WTC11 (cell line): ENCODE data around the gene KRTCAP2. TPM values are rescaled to one million over a fixed set of nuclear protein-coding genes. Genes with fewer than 3 reads are reported as not detected.

Experiments used
- ATAC-seq: fragments of 200-7000 bp; cut with Tn5 transposase; 2 replicates; pipeline ENCODE4 v1.10.0; 2021; ENCODE audit warnings: mild to moderate bottlenecking, moderate library complexity
- CTCF ChIA-PET: fragments of 300-600 bp; sonication (Branson Sonifier 250); formaldehyde crosslinking; loops from one replicate; lab custom pipeline; 2021; ENCODE audit warnings: antibody characterized with exemption; lab: Charles Lee
- POLR2A ChIA-PET: fragments of 350-600 bp; sonication (Branson Sonifier 250); formaldehyde crosslinking; loops from one replicate; lab custom pipeline; 2021; ENCODE audit warnings: antibody characterized with exemption; lab: Charles Lee
- DNase-seq: peaks from one replicate; pipeline ENCODE4 v3.0.0; 2021; ENCODE audit warnings: low spot score
- H3K27ac Mint-ChIP-seq: 2 replicates; pipeline ENCODE4 v1.8.0; 2021; ENCODE audit warnings: mixed read lengths
- H3K27me3 Mint-ChIP-seq: 2 replicates; pipeline ENCODE4 v1.8.0; 2021; ENCODE audit warnings: low read depth, mild to moderate bottlenecking, moderate library complexity, mixed read lengths
- H3K36me3 Mint-ChIP-seq: 2 replicates; pipeline ENCODE4 v1.8.0; 2021; ENCODE audit warnings: mixed read lengths
- H3K4me1 Mint-ChIP-seq: 2 replicates; pipeline ENCODE4 v1.8.0; 2022; ENCODE audit warnings: mixed read lengths
- H3K4me3 Mint-ChIP-seq: 2 replicates; pipeline ENCODE4 v1.8.0; 2021; ENCODE audit warnings: mild to moderate bottlenecking, moderate library complexity, mixed read lengths
- H3K9me3 Mint-ChIP-seq: 2 replicates; pipeline ENCODE4 v1.8.0; 2021; ENCODE audit warnings: mixed read lengths
- CBFB ChIP-seq: sonication (generic); formaldehyde crosslinking; IDR thresholded peaks from 2 replicates; pipeline ENCODE4 v1.8.1; 2022; ENCODE audit warnings: mild to moderate bottlenecking, low read depth, missing genetic modification reagents
- CREM ChIP-seq: sonication (generic); formaldehyde crosslinking; IDR thresholded peaks from 2 replicates; pipeline ENCODE4 v1.8.1; 2022; ENCODE audit warnings: mild to moderate bottlenecking, missing genetic modification reagents, moderate library complexity
- GABPB1 ChIP-seq: sonication (generic); formaldehyde crosslinking; IDR thresholded peaks from 2 replicates; pipeline ENCODE4 v1.8.1; 2023; ENCODE audit warnings: mild to moderate bottlenecking, missing genetic modification reagents
- GTF2I ChIP-seq: fragments of 250-450 bp; sonication (Bioruptor Pico); conservative IDR thresholded peaks from 2 replicates; pipeline ENCODE4 v1.4.0; 2021; ENCODE audit warnings: mild to moderate bottlenecking
- HMGA2 ChIP-seq: fragments of 250-450 bp; sonication (Bioruptor Pico); IDR thresholded peaks from 2 replicates; pipeline ENCODE4 v1.4.0; 2021; ENCODE audit warnings: mild to moderate bottlenecking, moderate library complexity
- JUN ChIP-seq: sonication (generic); formaldehyde crosslinking; IDR thresholded peaks from 2 replicates; pipeline ENCODE4 v1.8.0; 2023; ENCODE audit warnings: mild to moderate bottlenecking, missing genetic modification reagents
- MYBL2 ChIP-seq: sonication (generic); formaldehyde crosslinking; IDR thresholded peaks from 2 replicates; pipeline ENCODE4 v1.8.1; 2023; ENCODE audit warnings: mild to moderate bottlenecking, moderate library complexity, missing genetic modification reagents
- RELA ChIP-seq: sonication (generic); formaldehyde crosslinking; IDR thresholded peaks from 2 replicates; pipeline ENCODE4 v1.8.1; 2022; ENCODE audit warnings: missing genetic modification reagents, mild to moderate bottlenecking, borderline replicate concordance
- TEAD1 ChIP-seq: sonication (generic); formaldehyde crosslinking; IDR thresholded peaks from 2 replicates; pipeline ENCODE4 v1.8.0; 2022; ENCODE audit warnings: mild to moderate bottlenecking, missing genetic modification reagents
- ZBTB21 ChIP-seq: sonication (generic); formaldehyde crosslinking; IDR thresholded peaks from 2 replicates; pipeline ENCODE4 v1.8.1; 2023; ENCODE audit warnings: mild to moderate bottlenecking, missing genetic modification reagents, borderline replicate concordance
- ZNF121 ChIP-seq: sonication (generic); formaldehyde crosslinking; IDR thresholded peaks from 2 replicates; pipeline ENCODE4 v1.8.0; 2023; ENCODE audit warnings: missing genetic modification reagents
- ZNF232 ChIP-seq: sonication (generic); formaldehyde crosslinking; IDR thresholded peaks from 2 replicates; pipeline ENCODE4 v1.8.0; 2022; ENCODE audit warnings: mild to moderate bottlenecking, missing genetic modification reagents
- total RNA-seq: library from RNA; stranded (reverse); gene quantifications from 3 replicates; pipeline ENCODE4 v1.2.3, GENCODE V29; 2021
- TF ChIP-seq, protein P1 (sequence below): sonication (generic); formaldehyde crosslinking; IDR thresholded peaks from 2 replicates; pipeline ENCODE4 v1.8.0; 2022; ENCODE audit warnings: mild to moderate bottlenecking, missing genetic modification reagents
- TF ChIP-seq, protein P2 (sequence below): sonication (generic); formaldehyde crosslinking; IDR thresholded peaks from 2 replicates; pipeline ENCODE4 v1.8.1; 2022; ENCODE audit warnings: missing genetic modification reagents, borderline replicate concordance
- TF ChIP-seq, protein P3 (sequence below): sonication (generic); formaldehyde crosslinking; IDR thresholded peaks from 2 replicates; pipeline ENCODE4 v1.8.0; 2022; ENCODE audit warnings: missing genetic modification reagents
- TF ChIP-seq, protein P4 (sequence below): fragments of 250-450 bp; sonication (Bioruptor Pico); IDR thresholded peaks from 2 replicates; pipeline ENCODE4 v1.9.0; 2021; ENCODE audit warnings: mild to moderate bottlenecking
- TF ChIP-seq, protein P5 (sequence below): sonication (generic); formaldehyde crosslinking; IDR thresholded peaks from 2 replicates; pipeline ENCODE4 v1.8.1; 2022; ENCODE audit warnings: mild to moderate bottlenecking, moderate library complexity, missing genetic modification reagents
- TF ChIP-seq, protein P6 (sequence below): sonication (generic); formaldehyde crosslinking; IDR thresholded peaks from 2 replicates; pipeline ENCODE4 v1.8.0; 2022; ENCODE audit warnings: mild to moderate bottlenecking, missing genetic modification reagents

Gene KRTCAP2
- total RNA-seq, 1 experiment from 2014 or later, result 104 TPM

DNA sequence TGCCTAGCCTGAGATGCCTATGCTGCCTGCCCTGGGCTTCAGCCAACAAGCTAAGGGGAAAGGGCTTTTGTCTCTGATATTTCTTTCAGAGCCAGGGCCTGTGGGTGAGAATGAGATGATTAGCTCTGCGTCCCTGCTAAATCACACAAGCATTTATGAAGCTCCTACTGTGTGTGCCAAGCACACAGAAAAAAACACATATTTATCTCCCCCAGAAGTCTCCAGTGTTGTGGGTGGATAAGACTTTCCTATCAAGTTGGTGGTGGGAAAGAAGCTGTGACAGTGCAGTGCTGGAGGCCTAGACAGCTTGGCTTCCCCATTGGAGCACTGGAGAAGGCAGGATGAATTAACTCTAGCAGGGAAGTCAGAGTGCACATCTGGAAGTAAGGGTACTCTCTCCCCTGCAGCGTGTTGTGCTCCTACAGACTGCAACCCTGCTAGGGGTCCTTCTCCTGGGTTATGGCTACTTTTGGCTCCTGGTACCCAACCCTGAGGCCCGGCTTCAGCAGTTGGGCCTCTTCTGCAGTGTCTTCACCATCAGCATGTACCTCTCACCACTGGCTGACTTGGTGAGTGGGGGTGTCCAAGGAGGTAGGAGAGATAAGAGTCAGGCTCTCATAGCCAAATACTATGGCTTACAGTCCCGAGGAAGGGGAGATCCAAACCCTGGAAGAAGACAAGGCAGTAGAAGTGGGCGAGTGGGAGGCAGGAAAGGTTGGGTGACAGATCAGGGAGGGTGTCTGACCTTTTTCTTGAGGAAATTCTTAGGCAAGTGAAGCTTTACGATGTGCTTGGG is 35.8 kb downstream of the KRTCAP2 start:
- ChIA-PET POLR2A (interaction anchor here (1.3 kb wide), 1 partner anchor 30 kb away, joined by 4 read pairs; no protein-coding TSS in a partner anchor), CTCF (interaction anchor here (0.9 to 4.5 kb wide), 8 partner anchors 9 to 76 kb away, joined by 3 to 66 read pairs (median 5); partner anchors contain the start of genes KRTCAP2 and TRIM46)
- Mint-ChIP-seq H3K27ac (peak overlapping the region; percentile 79), H3K27me3 (peaks cover 17% of the 10 kb centered on the region), H3K4me3 (peak overlapping the region; percentile 96), H3K36me3 (peaks cover 15% of the 10 kb centered on the region), H3K4me1 (peaks cover 15% of the 10 kb centered on the region), H3K9me3 (no peaks in the 10 kb centered on the region)
- TF ChIP-seq, protein P1, sequence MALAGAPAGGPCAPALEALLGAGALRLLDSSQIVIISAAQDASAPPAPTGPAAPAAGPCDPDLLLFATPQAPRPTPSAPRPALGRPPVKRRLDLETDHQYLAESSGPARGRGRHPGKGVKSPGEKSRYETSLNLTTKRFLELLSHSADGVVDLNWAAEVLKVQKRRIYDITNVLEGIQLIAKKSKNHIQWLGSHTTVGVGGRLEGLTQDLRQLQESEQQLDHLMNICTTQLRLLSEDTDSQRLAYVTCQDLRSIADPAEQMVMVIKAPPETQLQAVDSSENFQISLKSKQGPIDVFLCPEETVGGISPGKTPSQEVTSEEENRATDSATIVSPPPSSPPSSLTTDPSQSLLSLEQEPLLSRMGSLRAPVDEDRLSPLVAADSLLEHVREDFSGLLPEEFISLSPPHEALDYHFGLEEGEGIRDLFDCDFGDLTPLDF (CRISPR knock-in tag), result no peak
- TF ChIP-seq GTF2I (CRISPR knock-in tag) (no peak), HMGA2 (CRISPR knock-in tag) (no peak)
- no peak for ATAC-seq
- DNase-seq, result no peak

DNA sequence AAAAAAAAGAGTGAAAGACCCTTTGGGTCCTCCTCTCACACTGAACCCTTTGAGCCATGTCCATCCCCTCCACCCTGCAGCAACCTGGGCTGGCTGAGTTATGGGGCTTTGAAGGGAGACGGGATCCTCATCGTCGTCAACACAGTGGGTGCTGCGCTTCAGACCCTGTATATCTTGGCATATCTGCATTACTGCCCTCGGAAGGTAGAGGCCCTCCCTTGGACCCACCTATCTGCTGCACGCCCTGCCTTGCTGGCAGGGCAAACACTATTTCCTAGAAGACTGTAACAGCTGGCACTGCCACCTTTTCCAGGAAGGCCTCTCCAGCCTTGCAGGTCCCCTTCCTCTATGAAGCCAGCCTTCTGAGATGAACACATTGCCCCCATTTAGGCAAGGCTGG is 36.4 kb downstream of the KRTCAP2 start:
- H3K9me3 Mint-ChIP-seq, result no peaks in the 10 kb centered on the region
- H3K4me3 Mint-ChIP-seq, result peak overlapping the region; percentile 96
- ChIA-PET CTCF (interaction anchor here (1.2 to 4.5 kb wide), 7 partner anchors 9 to 75 kb away, joined by 3 to 66 read pairs (median 13); partner anchors contain the start of genes KRTCAP2 and TRIM46), POLR2A (interaction anchor here (1.1 to 1.3 kb wide), 2 partner anchors 31 to 45 kb away, joined by 3 to 4 read pairs; no protein-coding TSS in a partner anchor)
- peaks cover 17% of the 10 kb centered on the region for H3K36me3 Mint-ChIP-seq
- H3K4me1 Mint-ChIP-seq, result peaks cover 15% of the 10 kb centered on the region
- peak overlapping the region; percentile 79 for H3K27ac Mint-ChIP-seq
- ATAC-seq, result no peak
- DNase-seq, result no peak
- TF ChIP-seq HMGA2 (CRISPR knock-in tag), result no peak
- TF ChIP-seq GABPB1 (CRISPR knock-in tag), result no peak
- TF ChIP-seq, protein P2, sequence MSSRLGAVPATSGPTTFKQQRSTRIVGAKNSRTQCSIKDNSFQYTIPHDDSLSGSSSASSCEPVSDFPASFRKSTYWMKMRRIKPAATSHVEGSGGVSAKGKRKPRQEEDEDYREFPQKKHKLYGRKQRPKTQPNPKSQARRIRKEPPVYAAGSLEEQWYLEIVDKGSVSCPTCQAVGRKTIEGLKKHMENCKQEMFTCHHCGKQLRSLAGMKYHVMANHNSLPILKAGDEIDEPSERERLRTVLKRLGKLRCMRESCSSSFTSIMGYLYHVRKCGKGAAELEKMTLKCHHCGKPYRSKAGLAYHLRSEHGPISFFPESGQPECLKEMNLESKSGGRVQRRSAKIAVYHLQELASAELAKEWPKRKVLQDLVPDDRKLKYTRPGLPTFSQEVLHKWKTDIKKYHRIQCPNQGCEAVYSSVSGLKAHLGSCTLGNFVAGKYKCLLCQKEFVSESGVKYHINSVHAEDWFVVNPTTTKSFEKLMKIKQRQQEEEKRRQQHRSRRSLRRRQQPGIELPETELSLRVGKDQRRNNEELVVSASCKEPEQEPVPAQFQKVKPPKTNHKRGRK (CRISPR knock-in tag), result no peak
- TF ChIP-seq ZNF121 (CRISPR knock-in tag), result no peak
- TF ChIP-seq, protein P3, sequence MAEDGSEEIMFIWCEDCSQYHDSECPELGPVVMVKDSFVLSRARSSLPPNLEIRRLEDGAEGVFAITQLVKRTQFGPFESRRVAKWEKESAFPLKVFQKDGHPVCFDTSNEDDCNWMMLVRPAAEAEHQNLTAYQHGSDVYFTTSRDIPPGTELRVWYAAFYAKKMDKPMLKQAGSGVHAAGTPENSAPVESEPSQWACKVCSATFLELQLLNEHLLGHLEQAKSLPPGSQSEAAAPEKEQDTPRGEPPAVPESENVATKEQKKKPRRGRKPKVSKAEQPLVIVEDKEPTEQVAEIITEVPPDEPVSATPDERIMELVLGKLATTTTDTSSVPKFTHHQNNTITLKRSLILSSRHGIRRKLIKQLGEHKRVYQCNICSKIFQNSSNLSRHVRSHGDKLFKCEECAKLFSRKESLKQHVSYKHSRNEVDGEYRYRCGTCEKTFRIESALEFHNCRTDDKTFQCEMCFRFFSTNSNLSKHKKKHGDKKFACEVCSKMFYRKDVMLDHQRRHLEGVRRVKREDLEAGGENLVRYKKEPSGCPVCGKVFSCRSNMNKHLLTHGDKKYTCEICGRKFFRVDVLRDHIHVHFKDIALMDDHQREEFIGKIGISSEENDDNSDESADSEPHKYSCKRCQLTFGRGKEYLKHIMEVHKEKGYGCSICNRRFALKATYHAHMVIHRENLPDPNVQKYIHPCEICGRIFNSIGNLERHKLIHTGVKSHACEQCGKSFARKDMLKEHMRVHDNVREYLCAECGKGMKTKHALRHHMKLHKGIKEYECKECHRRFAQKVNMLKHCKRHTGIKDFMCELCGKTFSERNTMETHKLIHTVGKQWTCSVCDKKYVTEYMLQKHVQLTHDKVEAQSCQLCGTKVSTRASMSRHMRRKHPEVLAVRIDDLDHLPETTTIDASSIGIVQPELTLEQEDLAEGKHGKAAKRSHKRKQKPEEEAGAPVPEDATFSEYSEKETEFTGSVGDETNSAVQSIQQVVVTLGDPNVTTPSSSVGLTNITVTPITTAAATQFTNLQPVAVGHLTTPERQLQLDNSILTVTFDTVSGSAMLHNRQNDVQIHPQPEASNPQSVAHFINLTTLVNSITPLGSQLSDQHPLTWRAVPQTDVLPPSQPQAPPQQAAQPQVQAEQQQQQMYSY (CRISPR knock-in tag), result no peak
- TF ChIP-seq, protein P4, sequence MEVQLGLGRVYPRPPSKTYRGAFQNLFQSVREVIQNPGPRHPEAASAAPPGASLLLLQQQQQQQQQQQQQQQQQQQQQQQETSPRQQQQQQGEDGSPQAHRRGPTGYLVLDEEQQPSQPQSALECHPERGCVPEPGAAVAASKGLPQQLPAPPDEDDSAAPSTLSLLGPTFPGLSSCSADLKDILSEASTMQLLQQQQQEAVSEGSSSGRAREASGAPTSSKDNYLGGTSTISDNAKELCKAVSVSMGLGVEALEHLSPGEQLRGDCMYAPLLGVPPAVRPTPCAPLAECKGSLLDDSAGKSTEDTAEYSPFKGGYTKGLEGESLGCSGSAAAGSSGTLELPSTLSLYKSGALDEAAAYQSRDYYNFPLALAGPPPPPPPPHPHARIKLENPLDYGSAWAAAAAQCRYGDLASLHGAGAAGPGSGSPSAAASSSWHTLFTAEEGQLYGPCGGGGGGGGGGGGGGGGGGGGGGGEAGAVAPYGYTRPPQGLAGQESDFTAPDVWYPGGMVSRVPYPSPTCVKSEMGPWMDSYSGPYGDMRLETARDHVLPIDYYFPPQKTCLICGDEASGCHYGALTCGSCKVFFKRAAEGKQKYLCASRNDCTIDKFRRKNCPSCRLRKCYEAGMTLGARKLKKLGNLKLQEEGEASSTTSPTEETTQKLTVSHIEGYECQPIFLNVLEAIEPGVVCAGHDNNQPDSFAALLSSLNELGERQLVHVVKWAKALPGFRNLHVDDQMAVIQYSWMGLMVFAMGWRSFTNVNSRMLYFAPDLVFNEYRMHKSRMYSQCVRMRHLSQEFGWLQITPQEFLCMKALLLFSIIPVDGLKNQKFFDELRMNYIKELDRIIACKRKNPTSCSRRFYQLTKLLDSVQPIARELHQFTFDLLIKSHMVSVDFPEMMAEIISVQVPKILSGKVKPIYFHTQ (CRISPR knock-in tag), result no peak
- TF ChIP-seq, all 79 proteins: peak for 0
- peaks cover 11% of the 10 kb centered on the region for H3K27me3 Mint-ChIP-seq

DNA sequence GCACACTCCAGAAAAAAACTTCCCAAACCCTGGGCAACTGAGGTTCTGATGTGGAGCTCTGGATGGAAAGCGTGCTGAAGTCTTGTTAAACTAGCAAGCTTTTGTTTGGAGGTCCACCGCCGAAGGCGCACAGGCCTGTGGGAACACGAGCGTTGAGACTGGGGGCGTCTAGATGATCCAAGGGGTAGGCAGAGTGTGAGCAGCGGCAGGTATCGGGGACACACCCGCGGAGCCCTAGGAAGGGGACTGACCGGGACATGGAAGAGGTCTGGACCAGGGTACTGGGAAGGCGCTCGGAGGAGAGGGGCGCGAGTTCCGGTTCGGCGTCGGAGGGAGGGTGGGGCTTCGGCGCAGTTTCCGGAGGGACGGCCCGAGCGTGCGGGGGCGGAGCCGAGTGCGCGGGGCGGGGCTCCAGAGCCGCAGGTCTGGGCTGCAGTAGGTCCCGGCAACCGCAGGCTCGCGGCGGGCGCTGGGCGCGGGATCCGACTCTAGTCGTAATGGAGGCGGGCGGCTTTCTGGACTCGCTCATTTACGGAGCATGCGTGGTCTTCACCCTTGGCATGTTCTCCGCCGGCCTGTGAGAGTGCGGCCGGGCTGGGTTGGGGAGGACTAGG is 37.6 kb downstream of the KRTCAP2 start, which contains the start of gene SLC50A1:
Gene SLC50A1 (plus strand): TSS at position 438 of the 614 bp plus-strand sequence. CDS start 60 bp downstream, at position 498.
- Mint-ChIP-seq H3K4me3 (peak within 1 kb of the TSS; percentile 96), H3K4me1 (peaks cover 21% of the 10 kb centered on the region), H3K9me3 (no peaks in the 10 kb centered on the region), H3K27me3 (peaks cover under 1% of the 10 kb centered on the region; the same call in 1 of the 2 replicates), H3K27ac (peak within 1 kb of the TSS; percentile 96), H3K36me3 (peaks cover 24% of the 10 kb centered on the region)
- DNase-seq (peak; percentile 97), ATAC-seq (peak; percentile 87)
- CTCF ChIA-PET, result interaction anchor here (1.0 to 4.5 kb wide), 9 partner anchors 10 to 116 kb away, joined by 3 to 66 read pairs (median 11); partner anchors contain the start of gene KRTCAP2
- POLR2A ChIA-PET, result interaction anchor here (0.6 to 1.1 kb wide), 6 partner anchors 11 to 1141 kb away, joined by 3 to 5 read pairs (median 4); no protein-coding TSS in a partner anchor
- TF ChIP-seq TEAD1 (CRISPR knock-in tag) (peak; percentile 20; the same call in 1 of the 2 replicates), ZNF232 (CRISPR knock-in tag) (peak; percentile 85; the same call in 1 of the 2 replicates), RELA (CRISPR knock-in tag) (no peak), ZBTB21 (CRISPR knock-in tag) (0 out of 2 replicates have a peak, but pooled peaks have one; percentile 29), JUN (no peak), CREM (CRISPR knock-in tag) (0 out of 2 replicates have a peak, but pooled peaks have one; percentile 68), MYBL2 (CRISPR knock-in tag) (0 out of 2 replicates have a peak, but pooled peaks have one; percentile 31), CBFB (0 out of 2 replicates have a peak, but pooled peaks have one; percentile 64)
- TF ChIP-seq, protein P5, sequence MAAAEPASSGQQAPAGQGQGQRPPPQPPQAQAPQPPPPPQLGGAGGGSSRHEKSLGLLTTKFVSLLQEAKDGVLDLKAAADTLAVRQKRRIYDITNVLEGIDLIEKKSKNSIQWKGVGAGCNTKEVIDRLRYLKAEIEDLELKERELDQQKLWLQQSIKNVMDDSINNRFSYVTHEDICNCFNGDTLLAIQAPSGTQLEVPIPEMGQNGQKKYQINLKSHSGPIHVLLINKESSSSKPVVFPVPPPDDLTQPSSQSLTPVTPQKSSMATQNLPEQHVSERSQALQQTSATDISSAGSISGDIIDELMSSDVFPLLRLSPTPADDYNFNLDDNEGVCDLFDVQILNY (CRISPR knock-in tag), result peak; percentile 62
- TF ChIP-seq, protein P6, sequence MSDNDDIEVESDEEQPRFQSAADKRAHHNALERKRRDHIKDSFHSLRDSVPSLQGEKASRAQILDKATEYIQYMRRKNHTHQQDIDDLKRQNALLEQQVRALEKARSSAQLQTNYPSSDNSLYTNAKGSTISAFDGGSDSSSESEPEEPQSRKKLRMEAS (CRISPR knock-in tag), result peak; percentile 26; the same call in 1 of the 2 replicates
